Neural cell (in vitro differentiated cells): ENCODE data around the gene ANKRD30BL. TPM values are rescaled to one million over a fixed set of nuclear protein-coding genes. Genes with fewer than 3 reads are reported as not detected.
"Not testable (repeated sequence)": the region's sequence is repeated elsewhere in the genome, so short reads cannot be mapped to it uniquely, and the experiment has no call there.

Experiments
- H2AFZ ChIP-seq: fragments of 200-600, 300-800 bp; sonication (generic), shearing (Covaris generic); 2 replicates; pipeline ENCODE4 v1.6.0; 2014; ENCODE audit warnings: low read depth, mild to moderate bottlenecking, antibody characterized with exemption, low read length, moderate library complexity
- H3F3A ChIP-seq: fragments of 200-600 bp; shearing (Covaris generic); 2 replicates; pipeline ENCODE4 v1.6.1; 2016; ENCODE audit warnings: mild to moderate bottlenecking, moderate library complexity, mixed read lengths, antibody characterized with exemption, low read length; ENCODE audit not compliant: insufficient read depth, poor library complexity, severe bottlenecking
- H3K27ac ChIP-seq: fragments of 200-600, 300-800 bp; sonication (generic), shearing (Covaris generic); 2 replicates; pipeline ENCODE4 v1.5.1; 2014; ENCODE audit warnings: mild to moderate bottlenecking, low read length, moderate library complexity
- H3K27me3 ChIP-seq: fragments of 300-800, 200-600 bp; sonication (generic), shearing (Covaris generic); 2 replicates; pipeline ENCODE4 v1.6.0; 2014; ENCODE audit warnings: mild to moderate bottlenecking, low read depth, low read length, moderate library complexity; ENCODE audit not compliant: insufficient read depth
- H3K36me3 ChIP-seq: fragments of 300-800, 200-600 bp; sonication (generic), shearing (Covaris generic); 2 replicates; pipeline ENCODE4 v1.5.1; 2014; ENCODE audit warnings: mild to moderate bottlenecking, antibody characterized with exemption, low read length, moderate library complexity; ENCODE audit not compliant: insufficient read depth
- H3K4me2 ChIP-seq: fragments of 300-800, 200-600 bp; sonication (generic), shearing (Covaris generic); 2 replicates; pipeline ENCODE4 v1.6.0; 2014; ENCODE audit warnings: mild to moderate bottlenecking, low read length
- H3K4me3 ChIP-seq: fragments of 300-800, 200-600 bp; sonication (generic), shearing (Covaris generic); 2 replicates; pipeline ENCODE4 v1.5.1; 2014; ENCODE audit warnings: mild to moderate bottlenecking, low read length, moderate library complexity
- H3K79me2 ChIP-seq: fragments of 200-600 bp; shearing (Covaris generic); replicated peaks from 2 replicates; pipeline ENCODE4 v1.6.0; 2014; ENCODE audit warnings: mild to moderate bottlenecking, low read length, moderate library complexity; ENCODE audit not compliant: insufficient read depth
- H3K9ac ChIP-seq: fragments of 300-800, 200-600 bp; sonication (generic), shearing (Covaris generic); 2 replicates; pipeline ENCODE4 v1.6.1; 2016; ENCODE audit warnings: mild to moderate bottlenecking, low read length, mixed read lengths
- H3K9me2 ChIP-seq: fragments of 200-600 bp; shearing (Covaris generic); 2 replicates; pipeline ENCODE4 v1.6.1; 2016; ENCODE audit warnings: mild to moderate bottlenecking, low read length, mixed read lengths; ENCODE audit not compliant: insufficient read depth
- H3K9me3 ChIP-seq: fragments of 200-600, 300-800 bp; sonication (generic), shearing (Covaris generic); 2 replicates; pipeline ENCODE4 v1.6.1; 2016; ENCODE audit warnings: mild to moderate bottlenecking, mixed run types, low read length, moderate library complexity, mixed read lengths
- H4K20me1 ChIP-seq: fragments of 200-600 bp; shearing (Covaris generic); 2 replicates; pipeline ENCODE4 v1.6.1; 2016; ENCODE audit warnings: mild to moderate bottlenecking, mixed run types; ENCODE audit not compliant: insufficient read depth
- RAD21 ChIP-seq: fragments of 450-650 bp; conservative IDR thresholded peaks from 2 replicates; pipeline ENCODE4 v1.6.1; 2014; ENCODE audit warnings: antibody characterized with exemption, mild to moderate bottlenecking, moderate library complexity
- SMC3 ChIP-seq: fragments of 450-650 bp; conservative IDR thresholded peaks from 2 replicates; pipeline ENCODE4 v1.6.1; 2014; ENCODE audit warnings: antibody characterized with exemption, mild to moderate bottlenecking, moderate library complexity; ENCODE audit not compliant: poor library complexity
- polyA plus RNA-seq: library from polyadenylated mRNA; depleted of rRNA; stranded (reverse); fragments of >200 nt; gene quantifications from 2 replicates; pipeline ENCODE4 v1.2.3, GENCODE V29; 2014
- small RNA-seq, 3 experiments: library from RNA; depleted of rRNA; stranded (forward); fragments of <200 nt; gene quantifications; one replicate each; pipeline ENCODE3, GENCODE V24; 2012
- TF ChIP-seq, protein P1 (sequence below): fragments of 450-650 bp; IDR thresholded peaks from 2 replicates; pipeline ENCODE4 v1.5.1; 2014; ENCODE audit warnings: antibody characterized with exemption, mild to moderate bottlenecking, moderate library complexity; ENCODE audit not compliant: poor library complexity, severe bottlenecking

ANKRD30BL gene
- polyA plus RNA-seq, 1 donor from 2014 or later = not detected

DNA sequence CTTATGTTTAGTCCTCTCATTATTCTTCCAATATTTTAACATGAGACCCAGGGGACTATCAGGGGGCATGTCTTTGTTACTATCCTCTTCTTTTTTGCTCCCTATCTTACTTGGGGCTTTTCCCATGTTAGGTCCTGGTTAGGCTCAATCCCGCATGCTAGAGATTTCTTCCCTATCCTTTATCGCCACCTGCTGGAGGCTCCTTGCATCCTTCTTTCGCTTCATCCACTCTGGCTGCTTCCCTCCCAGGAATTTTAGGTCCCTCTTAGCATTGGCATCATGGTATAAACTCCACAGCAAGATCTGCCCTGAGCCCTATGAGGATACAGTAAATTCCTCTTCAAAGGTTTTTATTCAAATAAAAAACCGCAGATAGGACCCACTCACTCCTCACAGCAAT is 15.0 kb downstream of the ANKRD30BL start:
- H4K20me1 ChIP-seq, H2AFZ ChIP-seq, H3K79me2 ChIP-seq, H3K4me2 ChIP-seq, H3K9me3 ChIP-seq, H3K4me3 ChIP-seq, H3K9me2 ChIP-seq, H3K27me3 ChIP-seq, H3K27ac ChIP-seq, H3K36me3 ChIP-seq, H3K9ac ChIP-seq, H3F3A ChIP-seq: not testable (repeated sequence)
- peak; percentile 94 for TF ChIP-seq SMC3
- peak; percentile 89 for TF ChIP-seq RAD21
- TF ChIP-seq, protein P1, sequence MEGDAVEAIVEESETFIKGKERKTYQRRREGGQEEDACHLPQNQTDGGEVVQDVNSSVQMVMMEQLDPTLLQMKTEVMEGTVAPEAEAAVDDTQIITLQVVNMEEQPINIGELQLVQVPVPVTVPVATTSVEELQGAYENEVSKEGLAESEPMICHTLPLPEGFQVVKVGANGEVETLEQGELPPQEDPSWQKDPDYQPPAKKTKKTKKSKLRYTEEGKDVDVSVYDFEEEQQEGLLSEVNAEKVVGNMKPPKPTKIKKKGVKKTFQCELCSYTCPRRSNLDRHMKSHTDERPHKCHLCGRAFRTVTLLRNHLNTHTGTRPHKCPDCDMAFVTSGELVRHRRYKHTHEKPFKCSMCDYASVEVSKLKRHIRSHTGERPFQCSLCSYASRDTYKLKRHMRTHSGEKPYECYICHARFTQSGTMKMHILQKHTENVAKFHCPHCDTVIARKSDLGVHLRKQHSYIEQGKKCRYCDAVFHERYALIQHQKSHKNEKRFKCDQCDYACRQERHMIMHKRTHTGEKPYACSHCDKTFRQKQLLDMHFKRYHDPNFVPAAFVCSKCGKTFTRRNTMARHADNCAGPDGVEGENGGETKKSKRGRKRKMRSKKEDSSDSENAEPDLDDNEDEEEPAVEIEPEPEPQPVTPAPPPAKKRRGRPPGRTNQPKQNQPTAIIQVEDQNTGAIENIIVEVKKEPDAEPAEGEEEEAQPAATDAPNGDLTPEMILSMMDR = peak; percentile 87

Small RNA genes lying within 50 kb of the gene (small RNA-seq; reads per million reads assigned to genes)
- gene RNU6-1132P = 0 reads per million in 3 experiments
